ENCODE measurements around the gene OR8B2. TPM values are rescaled to one million over a fixed set of nuclear protein-coding genes. Genes with fewer than 3 reads are reported as not detected.
"Not testable (repeated sequence)": the region's sequence is repeated elsewhere in the genome, so short reads cannot be mapped to it uniquely, and the experiment has no call there.

OR8B2 gene
- polyA plus RNA-seq, 2 of the 4 experiments (the other 2 are of a cell fraction), result not detected

GRCh38 chr11:124394408-124394807, 10.1 kb upstream of the OR8B2 start:
- ATAC-seq (0 out of 6 replicates have a peak, but pooled peaks of 1 of the 2 experiments have one; percentile 44), DNase-seq (ENCODE audit: low read depth in 1 of 2, low spot score in 1 of 2) (peak in 1 of 2 experiments; percentile 27), FAIRE-seq (no peak)
- CTCF ChIA-PET, result no interaction called here
- Histone ChIP-seq H3K4me1 (no peaks in the 10 kb centered on the region), H3K4me2 (no peak overlapping the region), H3K9me3 (no peaks in the 10 kb centered on the region), H3K27ac (no peak overlapping the region), H3K4me3 (no peak overlapping the region)
- POLR2A ChIA-PET, result no interaction called here
- TF ChIP-seq MAFK (IDR thresholded peaks at IDR 0.05; ENCODE audit: partially characterized antibody) (no peak), MYC (IDR thresholded peaks at IDR 0.05; ENCODE audit: borderline replicate concordance, low read length) (no peak), CBX8 (IDR thresholded peaks at IDR 0.05) (no peak)
- WGBS (ENCODE audit: missing lambda C conversion rate), result 32% methylated on average over 3 of the region's 3 CpGs

DNA sequence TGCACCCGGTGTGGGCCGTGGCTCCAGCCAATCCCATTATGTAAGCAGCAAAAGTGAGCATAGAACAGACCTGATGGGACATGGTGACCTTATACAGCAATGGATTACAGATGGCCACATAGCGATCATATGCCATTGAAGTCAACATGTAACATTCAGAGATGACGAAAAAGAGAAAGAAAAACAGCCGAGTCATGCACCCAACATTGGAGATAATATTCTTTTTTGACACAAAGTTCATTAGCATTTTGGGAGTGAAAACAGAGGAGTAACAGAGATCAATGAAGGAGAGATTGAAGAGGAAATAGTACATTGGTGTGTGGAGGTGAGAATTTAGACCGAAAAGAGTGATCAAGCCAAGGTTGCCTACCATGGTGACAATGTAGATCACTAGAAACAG, 1.4 kb downstream of the OR8B2 start:
- ATAC-seq; H3K9me3 ChIP-seq; H3K4me2 ChIP-seq; CTCF ChIA-PET; POLR2A ChIA-PET; H3K4me3 ChIP-seq; FAIRE-seq; H3K4me1 ChIP-seq; DNase-seq (ENCODE audit: low read depth in 1 of 2, low spot score in 1 of 2); H3K27ac ChIP-seq: not testable (repeated sequence)
- WGBS (ENCODE audit: missing lambda C conversion rate), result 35% methylated on average over 4 of the region's 6 CpGs

- Histone ChIP-seq H3K27ac (no peak overlapping the region), H3K4me2 (no peak overlapping the region), H3K4me1 (no peaks in the 10 kb centered on the region), H3K9me3 (no peaks in the 10 kb centered on the region), H3K4me3 (no peak overlapping the region)
- TF ChIP-seq JUN (IDR thresholded peaks at IDR 0.05) (no peak), MAZ (IDR thresholded peaks at IDR 0.05; ENCODE audit: borderline replicate concordance, low read depth, low read length) (no peak), SREBF2 (IDR thresholded peaks at IDR 0.05) (no peak), CBX8 (IDR thresholded peaks at IDR 0.05) (no peak), TFCP2L1 (CRISPR knock-in tag; IDR thresholded peaks at IDR 0.05) (no peak), POLR2AphosphoS2 (conservative IDR thresholded peaks at IDR 0.05; ENCODE audit: low read length) (no peak), E2F6 (IDR thresholded peaks at IDR 0.05; ENCODE audit: borderline replicate concordance, low read depth) (no peak), EP300 (IDR thresholded peaks at IDR 0.05) (no peak), CEBPB (IDR thresholded peaks at IDR 0.05) (no peak), CHD4 (IDR thresholded peaks at IDR 0.05; ENCODE audit: borderline replicate concordance) (no peak), JUNB (IDR thresholded peaks at IDR 0.05) (no peak)
- CTCF ChIA-PET, result no interaction called here
- no peak for ATAC-seq
- WGBS (ENCODE audit: missing lambda C conversion rate), result 56% methylated on average over 2 of the region's 2 CpGs
- POLR2A ChIA-PET, result no interaction called here
- FAIRE-seq, result no peak
- no peak for DNase-seq (ENCODE audit: low read depth in 1 of 2, low spot score in 1 of 2)
These were observed 3.7 kb downstream of the OR8B2 start for GRCh38 chr11:124380585-124380984.

GRCh38 chr11:124376280-124376679, 8.0 kb downstream of the OR8B2 start:
- FAIRE-seq, result no peak
- no peak for ATAC-seq
- WGBS (ENCODE audit: missing lambda C conversion rate), result 18% methylated on average over 3 of the region's 3 CpGs

DNA sequence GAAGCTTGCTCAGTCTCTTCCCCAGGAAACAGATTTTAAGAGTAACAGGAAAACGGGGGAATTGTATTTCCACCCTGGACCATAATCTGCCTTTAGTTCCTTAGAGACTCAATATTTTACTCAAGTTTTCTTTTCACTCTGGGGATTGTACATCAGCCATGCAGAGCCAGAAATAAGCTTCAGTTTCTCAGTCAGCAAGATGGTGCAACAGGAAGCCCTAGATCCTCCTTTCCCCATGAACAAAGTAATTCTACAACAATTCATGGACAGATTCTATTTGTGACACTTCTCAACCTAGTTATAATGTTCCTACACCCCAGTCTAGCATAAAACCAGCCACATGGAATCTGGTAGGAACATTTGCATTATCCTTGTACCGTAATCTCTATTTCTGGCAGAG, 24.7 kb downstream of the OR8B2 start:
- ATAC-seq, result no peak
- Histone ChIP-seq H3K9me3 (no peaks in the 10 kb centered on the region), H3K4me1 (no peaks in the 10 kb centered on the region), H3K27ac (no peak overlapping the region), H3K4me2 (no peak overlapping the region), H3K4me3 (no peak overlapping the region)
- no peak for FAIRE-seq
- WGBS (ENCODE audit: missing lambda C conversion rate), result 0% methylated on average over 2 of the region's 2 CpGs
- TF ChIP-seq CEBPB (IDR thresholded peaks at IDR 0.05) (no peak), CHD2 (IDR thresholded peaks at IDR 0.05; ENCODE audit: low read length, partially characterized antibody) (no peak), MYC (IDR thresholded peaks at IDR 0.05; ENCODE audit: borderline replicate concordance, low read length) (no peak), RARB (CRISPR knock-in tag; IDR thresholded peaks at IDR 0.05) (no peak)
- TF ChIP-seq, protein P1, sequence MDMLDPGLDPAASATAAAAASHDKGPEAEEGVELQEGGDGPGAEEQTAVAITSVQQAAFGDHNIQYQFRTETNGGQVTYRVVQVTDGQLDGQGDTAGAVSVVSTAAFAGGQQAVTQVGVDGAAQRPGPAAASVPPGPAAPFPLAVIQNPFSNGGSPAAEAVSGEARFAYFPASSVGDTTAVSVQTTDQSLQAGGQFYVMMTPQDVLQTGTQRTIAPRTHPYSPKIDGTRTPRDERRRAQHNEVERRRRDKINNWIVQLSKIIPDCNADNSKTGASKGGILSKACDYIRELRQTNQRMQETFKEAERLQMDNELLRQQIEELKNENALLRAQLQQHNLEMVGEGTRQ (IDR thresholded peaks at IDR 0.05), result no peak
- POLR2A ChIA-PET, result no interaction called here
- CTCF ChIA-PET, result interaction anchor here (0.6 kb wide), 1 partner anchor 1222 kb away, joined by 3 read pairs; no protein-coding TSS in a partner anchor
- DNase-seq (ENCODE audit: low read depth in 1 of 2, low spot score in 1 of 2), result no peak

More at GRCh38 chr11:124376280-124376679, 8.0 kb downstream of the OR8B2 start:
- no peaks in the 10 kb centered on the region for H3K9me3 ChIP-seq
- ChIA-PET CTCF (no interaction called here), POLR2A (no interaction called here)
- no peak for DNase-seq (ENCODE audit: low read depth in 1 of 2, low spot score in 1 of 2)
- no peak overlapping the region for H3K4me2 ChIP-seq
- H3K4me3 ChIP-seq, result no peak overlapping the region
- no peaks in the 10 kb centered on the region for H3K4me1 ChIP-seq
- TF ChIP-seq TFCP2L1 (CRISPR knock-in tag; IDR thresholded peaks at IDR 0.05) (no peak), HEYL (CRISPR knock-in tag; IDR thresholded peaks at IDR 0.05) (no peak), POLR2A (IDR thresholded peaks at IDR 0.05; ENCODE audit: low read length) (no peak), SMC3 (IDR thresholded peaks at IDR 0.05) (no peak)
- TF ChIP-seq, protein P1 (IDR thresholded peaks at IDR 0.05), result no peak
- no peak overlapping the region for H3K27ac ChIP-seq

All from A549 (cell line).